ENCODE measurements around the gene CSPG4. TPM values are rescaled to one million over a fixed set of nuclear protein-coding genes. Genes with fewer than 3 reads are reported as not detected.

CSPG4 gene
- total RNA-seq, 4 donors from 2014 or later, result 29.9 to 144 (median 49.7) TPM

DNA sequence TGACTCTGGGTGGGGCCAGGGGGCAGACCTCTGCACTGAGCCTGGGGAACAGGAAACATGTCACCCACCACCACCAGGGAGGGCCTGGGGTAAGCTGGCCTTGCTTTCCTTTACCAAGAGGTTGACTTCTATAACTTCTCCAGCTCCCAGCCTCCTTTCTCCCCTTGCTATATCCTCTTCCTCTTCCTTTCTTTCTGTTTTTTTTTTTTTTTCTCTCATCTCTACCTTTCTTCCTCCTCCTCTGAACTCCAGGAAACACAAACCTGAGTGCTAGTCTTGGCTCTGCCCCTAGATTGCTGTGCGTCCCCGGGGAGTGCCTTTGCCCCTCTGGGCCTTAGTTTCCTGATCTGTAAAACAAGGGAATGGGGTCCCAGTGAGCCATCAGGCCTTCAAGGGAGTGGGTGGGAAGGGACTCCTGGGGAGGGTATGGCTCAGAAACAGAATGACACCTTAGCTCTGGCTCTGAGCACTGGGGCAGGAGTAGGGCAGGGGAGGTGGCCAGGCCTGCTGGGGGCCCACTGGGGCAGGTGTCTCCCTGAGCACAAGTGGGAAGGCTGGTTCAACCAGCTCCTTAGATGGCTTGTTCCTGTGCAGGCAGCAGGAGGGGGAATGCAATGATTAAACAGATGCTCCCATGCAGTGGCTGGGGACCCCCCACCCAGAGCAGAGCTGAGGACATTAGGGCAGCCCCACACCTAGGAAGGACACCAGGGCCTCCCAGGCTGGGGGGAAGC lies 60.7 kb downstream of the CSPG4 start:
- TF ChIP-seq, protein P1, sequence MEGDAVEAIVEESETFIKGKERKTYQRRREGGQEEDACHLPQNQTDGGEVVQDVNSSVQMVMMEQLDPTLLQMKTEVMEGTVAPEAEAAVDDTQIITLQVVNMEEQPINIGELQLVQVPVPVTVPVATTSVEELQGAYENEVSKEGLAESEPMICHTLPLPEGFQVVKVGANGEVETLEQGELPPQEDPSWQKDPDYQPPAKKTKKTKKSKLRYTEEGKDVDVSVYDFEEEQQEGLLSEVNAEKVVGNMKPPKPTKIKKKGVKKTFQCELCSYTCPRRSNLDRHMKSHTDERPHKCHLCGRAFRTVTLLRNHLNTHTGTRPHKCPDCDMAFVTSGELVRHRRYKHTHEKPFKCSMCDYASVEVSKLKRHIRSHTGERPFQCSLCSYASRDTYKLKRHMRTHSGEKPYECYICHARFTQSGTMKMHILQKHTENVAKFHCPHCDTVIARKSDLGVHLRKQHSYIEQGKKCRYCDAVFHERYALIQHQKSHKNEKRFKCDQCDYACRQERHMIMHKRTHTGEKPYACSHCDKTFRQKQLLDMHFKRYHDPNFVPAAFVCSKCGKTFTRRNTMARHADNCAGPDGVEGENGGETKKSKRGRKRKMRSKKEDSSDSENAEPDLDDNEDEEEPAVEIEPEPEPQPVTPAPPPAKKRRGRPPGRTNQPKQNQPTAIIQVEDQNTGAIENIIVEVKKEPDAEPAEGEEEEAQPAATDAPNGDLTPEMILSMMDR (IDR thresholded peaks at IDR 0.05), result no peak

DNA sequence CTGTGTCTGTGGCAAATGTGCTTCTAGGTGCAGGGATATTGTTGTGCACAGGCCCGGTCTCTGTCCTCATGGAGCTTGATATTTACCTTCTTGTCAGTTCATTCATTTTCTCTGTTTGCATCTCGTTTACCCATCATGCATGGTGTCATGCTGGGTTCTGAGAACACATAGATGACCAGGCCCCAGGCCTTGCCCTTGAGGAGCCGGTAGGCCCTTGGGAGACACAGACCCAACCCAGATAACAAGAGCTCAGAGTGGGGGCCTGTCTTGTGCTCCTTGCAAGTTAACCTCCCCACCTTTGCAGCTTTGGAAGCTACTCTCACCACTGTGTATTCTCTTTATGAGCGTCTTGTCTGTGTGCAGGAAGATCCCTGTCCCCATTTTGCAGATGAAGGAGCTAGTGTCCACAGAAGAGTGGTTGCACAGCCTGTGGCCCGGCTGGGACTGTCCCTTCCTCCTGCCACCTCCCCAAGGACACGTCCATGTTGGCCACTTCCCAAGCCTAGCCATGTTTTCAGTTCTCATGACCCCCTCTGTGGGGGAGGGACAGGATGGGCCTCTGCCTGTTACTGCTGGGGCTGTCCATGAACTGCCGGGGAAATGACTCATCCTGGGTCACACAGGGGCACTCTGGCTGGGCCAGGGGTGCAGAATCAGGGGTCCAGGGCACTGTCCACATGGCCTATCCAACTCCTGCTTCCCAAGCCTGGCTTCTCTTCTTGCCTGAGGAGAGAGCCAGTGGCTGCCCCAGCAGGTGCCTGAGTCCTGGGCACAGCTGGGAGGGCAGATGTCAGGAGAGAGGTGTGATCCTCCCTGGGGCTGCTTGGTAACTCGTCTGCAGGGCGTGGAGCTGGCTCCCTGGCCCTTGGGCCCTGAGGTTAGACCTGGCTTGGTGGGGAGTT lies 61.5 kb downstream of the CSPG4 start:
- TF ChIP-seq, protein P1 (IDR thresholded peaks at IDR 0.05), result no peak
- DNase-seq (ENCODE audit: low spot score) (no peak), ATAC-seq (ENCODE audit: low FRiP score) (no peak)

More for the DNA sequence above, 60.7 kb downstream of the CSPG4 start:
- no peak for ATAC-seq (ENCODE audit: low FRiP score)
- no peak for DNase-seq (ENCODE audit: low spot score)

DNA sequence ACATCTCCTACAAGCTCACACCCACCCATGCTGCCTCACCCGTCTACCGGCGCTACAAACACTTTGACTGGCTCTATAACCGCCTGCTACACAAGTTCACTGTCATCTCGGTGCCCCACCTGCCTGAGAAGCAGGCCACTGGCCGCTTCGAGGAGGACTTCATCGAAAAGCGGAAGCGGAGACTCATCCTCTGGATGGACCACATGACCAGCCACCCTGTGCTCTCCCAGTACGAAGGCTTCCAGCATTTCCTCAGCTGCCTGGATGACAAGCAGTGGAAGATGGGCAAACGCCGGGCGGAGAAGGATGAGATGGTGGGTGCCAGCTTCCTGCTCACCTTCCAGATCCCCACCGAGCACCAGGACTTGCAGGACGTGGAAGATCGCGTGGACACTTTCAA lies 62.8 kb downstream of the CSPG4 start:
- no peak for ATAC-seq (ENCODE audit: low FRiP score)
- TF ChIP-seq, protein P1 (IDR thresholded peaks at IDR 0.05), result no peak
- DNase-seq (ENCODE audit: low spot score), result no peak

DNA sequence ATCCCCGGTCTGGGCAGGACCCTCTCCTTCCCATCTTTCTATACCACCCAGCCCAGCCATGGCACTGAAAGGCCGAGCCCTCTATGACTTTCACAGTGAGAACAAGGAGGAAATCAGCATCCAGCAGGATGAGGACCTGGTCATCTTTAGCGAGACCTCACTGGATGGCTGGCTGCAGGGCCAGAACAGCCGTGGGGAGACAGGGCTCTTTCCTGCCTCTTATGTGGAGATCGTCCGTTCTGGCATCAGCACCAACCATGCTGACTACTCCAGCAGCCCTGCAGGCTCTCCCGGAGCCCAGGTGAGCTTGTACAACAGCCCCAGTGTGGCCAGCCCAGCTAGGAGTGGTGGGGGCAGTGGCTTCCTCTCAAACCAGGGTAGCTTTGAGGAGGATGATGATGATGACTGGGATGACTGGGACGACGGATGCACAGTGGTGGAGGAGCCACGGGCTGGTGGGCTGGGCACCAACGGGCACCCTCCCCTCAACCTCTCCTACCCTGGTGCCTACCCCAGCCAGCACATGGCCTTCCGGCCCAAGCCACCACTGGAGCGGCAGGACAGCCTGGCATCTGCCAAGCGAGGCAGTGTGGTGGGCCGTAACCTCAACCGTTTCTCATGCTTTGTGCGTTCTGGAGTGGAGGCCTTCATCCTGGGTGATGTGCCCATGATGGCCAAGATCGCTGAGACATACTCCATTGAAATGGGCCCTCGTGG lies 63.4 kb downstream of the CSPG4 start:
- ATAC-seq (ENCODE audit: low FRiP score) (no peak), DNase-seq (ENCODE audit: low spot score) (no peak)
- TF ChIP-seq, protein P1 (IDR thresholded peaks at IDR 0.05), result no peak

DNA sequence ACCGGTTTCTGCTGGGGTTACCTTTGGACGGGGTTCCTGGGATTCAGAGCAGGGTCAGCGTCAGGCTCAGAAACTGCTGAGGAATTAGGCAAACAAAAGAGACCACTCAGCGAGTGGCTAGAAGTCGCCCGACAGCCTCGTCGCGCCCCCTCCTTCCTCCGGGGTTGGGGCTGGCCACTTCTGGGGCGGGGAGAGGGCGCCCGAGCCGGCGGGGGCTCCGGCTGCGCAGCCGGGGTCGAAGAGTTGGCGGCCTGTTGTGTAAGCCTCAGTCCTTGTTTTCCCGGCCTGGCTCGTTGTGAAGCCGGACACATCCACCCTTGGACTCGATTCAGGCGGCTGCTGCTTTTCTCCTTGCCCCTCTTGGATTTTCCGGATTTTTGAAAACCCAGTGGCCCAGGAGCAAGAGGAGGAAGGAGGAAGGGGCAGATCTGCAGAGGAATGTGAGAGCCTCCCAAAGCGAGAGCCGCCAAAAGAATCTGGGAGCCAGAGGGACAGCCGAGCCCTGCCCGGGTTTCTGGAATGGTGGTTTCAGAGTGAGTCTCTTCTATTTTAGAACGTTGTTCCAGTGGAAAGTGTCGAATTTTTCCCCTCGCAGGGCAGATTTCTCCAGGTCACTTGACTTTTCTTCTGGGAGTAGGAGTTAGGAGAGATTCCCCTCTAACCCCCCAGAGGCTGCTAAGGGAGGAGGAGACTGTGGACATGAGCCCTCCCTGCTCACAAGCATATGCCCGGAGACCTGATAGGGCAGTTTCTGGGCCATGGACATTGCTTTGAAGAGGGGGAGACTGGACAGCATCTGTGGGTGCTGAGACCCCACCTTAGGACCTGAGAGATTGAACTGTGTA lies 64.3 kb downstream of the CSPG4 start:
- DNase-seq (ENCODE audit: low spot score) (no peak), ATAC-seq (ENCODE audit: low FRiP score) (peak; percentile 38)
- TF ChIP-seq, protein P1 (IDR thresholded peaks at IDR 0.05), result no peak
